ENCODE data around the gene SCD. TPM values are rescaled to one million over a fixed set of nuclear protein-coding genes. Genes with fewer than 3 reads are reported as not detected.
A peak's percentile ranks its signal among the peaks of the same experiment; 100 is the strongest.

Gene SCD
- total and polyA plus RNA-seq, 4 donors = 43.4 to 1,255 (median 234) TPM

- no peak for TF ChIP-seq TAF1 (conservative IDR thresholded peaks at IDR 0.05)
- TF ChIP-seq SP1 (IDR thresholded peaks at IDR 0.05) = no peak
Observed at GRCh38 chr10:100371482-100372027, 24.5 kb downstream of the SCD start (continued).

GRCh38 chr10:100372415-100373297 is 25.6 kb downstream of the SCD start:
- peak overlapping the region in 1 of 3 donors; percentile 50 for H3K4me3 ChIP-seq (ENCODE audit: low read depth in 1 of 3, low read length in 3 of 3)
- TF ChIP-seq TAF1 (conservative IDR thresholded peaks at IDR 0.05) (no peak), MAX (IDR thresholded peaks at IDR 0.05) (no peak), ZBTB33 (IDR thresholded peaks at IDR 0.05) (no peak), REST (IDR thresholded peaks at IDR 0.05) (no peak), HNF4A (conservative IDR thresholded peaks at IDR 0.05) (no peak), CTCF (IDR thresholded peaks at IDR 0.05; ENCODE audit: low read depth, low read length, missing input control) (no peak), RXRA (IDR thresholded peaks at IDR 0.05) (no peak), GABPA (IDR thresholded peaks at IDR 0.05 in 1 of 2, conservative IDR thresholded peaks at IDR 0.05 in 1 of 2) (no peak), YY1 (IDR thresholded peaks at IDR 0.05) (no peak), FOXA1 (IDR thresholded peaks at IDR 0.05) (no peak), HNF4G (IDR thresholded peaks at IDR 0.05) (no peak), ATF3 (IDR thresholded peaks at IDR 0.05) (no peak), NR2F2 (IDR thresholded peaks at IDR 0.05) (no peak), RAD21 (IDR thresholded peaks at IDR 0.05) (no peak), EGR1 (IDR thresholded peaks at IDR 0.05; ENCODE audit: low read depth in 2 of 2) (no peak), FOXA2 (IDR thresholded peaks at IDR 0.05) (no peak), SP1 (IDR thresholded peaks at IDR 0.05) (no peak), JUND (IDR thresholded peaks at IDR 0.05) (no peak)
- 16% methylated on average over 16 of the region's 16 CpGs for WGBS
- peak overlapping the region; percentile 100 for H3K27ac ChIP-seq (ENCODE audit: low read depth in 1 of 2, low read length in 2 of 2)
- peak overlapping the region; percentile 30 to 100 for H3K9ac ChIP-seq (ENCODE audit: low read depth in 1 of 2, low read length in 2 of 2)
- H3K36me3 ChIP-seq (ENCODE audit: control insufficient read depth in 4 of 4, insufficient read depth in 3 of 4, low read depth in 1 of 4, low read length in 3 of 4) = peaks cover 0 to 1% (median 0%) of the 10 kb centered on the region in 4 donors
- H3K9me3 ChIP-seq (ENCODE audit: control insufficient read depth in 4 of 4, low read length in 3 of 4) = no peaks in the 10 kb centered on the region
- H3K27me3 ChIP-seq (ENCODE audit: control insufficient read depth in 4 of 4, insufficient read depth in 4 of 4, low read length in 3 of 4) = no peaks in the 10 kb centered on the region
- peaks cover 10 to 40% (median 13%) of the 10 kb centered on the region in 4 donors for H3K4me1 ChIP-seq (ENCODE audit: control insufficient read depth in 4 of 4, insufficient read depth in 4 of 4, low read length in 3 of 4)
- DNase-seq (ENCODE audit: low spot score) = no peak
